HFFc6 (cell line): Measurements from ENCODE around the gene STYXL1. TPM values are rescaled to one million over a fixed set of nuclear protein-coding genes. Genes with fewer than 3 reads are reported as not detected.

Source experiments
- DNase-seq: peaks from one replicate; pipeline ENCODE4 v3.0.0-alpha.2; 2018
- H3K27ac Mint-ChIP-seq: 2 replicates; pipeline ENCODE4 v1.8.0; 2020; ENCODE audit warnings: mild to moderate bottlenecking, mixed read lengths
- H3K27me3 Mint-ChIP-seq: 2 replicates; pipeline ENCODE4 v1.8.0; 2021; ENCODE audit warnings: mild to moderate bottlenecking, moderate library complexity, mixed read lengths; ENCODE audit not compliant: insufficient read depth
- H3K36me3 Mint-ChIP-seq: 2 replicates; pipeline ENCODE4 v1.8.0; 2021; ENCODE audit warnings: low read depth, mixed read lengths
- H3K4me1 Mint-ChIP-seq: 2 replicates; pipeline ENCODE4 v1.8.0; 2020; ENCODE audit warnings: low read depth, mixed read lengths
- H3K4me3 Mint-ChIP-seq: 2 replicates; pipeline ENCODE4 v1.8.0; 2020; ENCODE audit warnings: mild to moderate bottlenecking, moderate library complexity, mixed read lengths
- H3K9me3 Mint-ChIP-seq: 2 replicates; pipeline ENCODE4 v1.8.0; 2020; ENCODE audit warnings: mild to moderate bottlenecking, mixed read lengths
- total RNA-seq, 6 experiments: library from RNA; stranded (reverse); fragmentation: NEBNext Ultra II Directional; extraction: Animal tissue kit (Norgen Biotek cat#: 25700); gene quantifications; 2 replicates in 1 of 6; 3 replicates in 5 of 6; pipeline ENCODE4 v1.2.3, GENCODE V29; 2021
- TF ChIP-seq, protein P1 (sequence below): fragments of 200-600 bp; sonication (generic); IDR thresholded peaks from 2 replicates; pipeline ENCODE4 v1.5.0; 2021; ENCODE audit warnings: antibody characterized with exemption, mild to moderate bottlenecking

STYXL1 gene
- total RNA-seq, 6 experiments from 2014 or later: 29.6 to 38.3 (median 32.0) TPM

DNA sequence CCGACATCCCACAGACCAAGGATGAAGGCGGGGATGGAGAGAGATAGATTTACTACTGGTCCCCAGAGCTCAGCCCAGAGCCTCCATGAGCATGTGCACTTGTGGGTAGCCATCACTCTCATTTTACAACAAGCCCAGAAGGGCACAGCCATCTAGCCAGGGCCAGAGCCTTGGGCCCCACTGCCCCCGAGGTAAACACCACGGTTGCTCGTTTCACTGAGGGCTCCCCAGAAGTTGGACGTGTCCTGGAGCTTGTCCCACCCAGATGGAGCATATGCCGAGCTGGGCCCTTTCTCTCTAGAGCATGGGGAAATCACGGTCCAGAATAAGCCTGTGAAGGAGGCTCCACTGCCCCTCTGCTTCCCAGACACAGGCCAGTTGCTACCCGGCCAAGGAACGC is 44.4 kb downstream of the STYXL1 start:
- peaks cover 16% of the 10 kb centered on the region for H3K36me3 Mint-ChIP-seq
- H3K4me3 Mint-ChIP-seq: no peak overlapping the region
- H3K4me1 Mint-ChIP-seq: peaks cover 3% of the 10 kb centered on the region; the same call in 1 of the 2 replicates
- H3K27ac Mint-ChIP-seq: no peak overlapping the region
- TF ChIP-seq, protein P1, sequence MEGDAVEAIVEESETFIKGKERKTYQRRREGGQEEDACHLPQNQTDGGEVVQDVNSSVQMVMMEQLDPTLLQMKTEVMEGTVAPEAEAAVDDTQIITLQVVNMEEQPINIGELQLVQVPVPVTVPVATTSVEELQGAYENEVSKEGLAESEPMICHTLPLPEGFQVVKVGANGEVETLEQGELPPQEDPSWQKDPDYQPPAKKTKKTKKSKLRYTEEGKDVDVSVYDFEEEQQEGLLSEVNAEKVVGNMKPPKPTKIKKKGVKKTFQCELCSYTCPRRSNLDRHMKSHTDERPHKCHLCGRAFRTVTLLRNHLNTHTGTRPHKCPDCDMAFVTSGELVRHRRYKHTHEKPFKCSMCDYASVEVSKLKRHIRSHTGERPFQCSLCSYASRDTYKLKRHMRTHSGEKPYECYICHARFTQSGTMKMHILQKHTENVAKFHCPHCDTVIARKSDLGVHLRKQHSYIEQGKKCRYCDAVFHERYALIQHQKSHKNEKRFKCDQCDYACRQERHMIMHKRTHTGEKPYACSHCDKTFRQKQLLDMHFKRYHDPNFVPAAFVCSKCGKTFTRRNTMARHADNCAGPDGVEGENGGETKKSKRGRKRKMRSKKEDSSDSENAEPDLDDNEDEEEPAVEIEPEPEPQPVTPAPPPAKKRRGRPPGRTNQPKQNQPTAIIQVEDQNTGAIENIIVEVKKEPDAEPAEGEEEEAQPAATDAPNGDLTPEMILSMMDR: no peak
- DNase-seq: no peak
- H3K9me3 Mint-ChIP-seq: no peaks in the 10 kb centered on the region
- no peaks in the 10 kb centered on the region for H3K27me3 Mint-ChIP-seq

DNA sequence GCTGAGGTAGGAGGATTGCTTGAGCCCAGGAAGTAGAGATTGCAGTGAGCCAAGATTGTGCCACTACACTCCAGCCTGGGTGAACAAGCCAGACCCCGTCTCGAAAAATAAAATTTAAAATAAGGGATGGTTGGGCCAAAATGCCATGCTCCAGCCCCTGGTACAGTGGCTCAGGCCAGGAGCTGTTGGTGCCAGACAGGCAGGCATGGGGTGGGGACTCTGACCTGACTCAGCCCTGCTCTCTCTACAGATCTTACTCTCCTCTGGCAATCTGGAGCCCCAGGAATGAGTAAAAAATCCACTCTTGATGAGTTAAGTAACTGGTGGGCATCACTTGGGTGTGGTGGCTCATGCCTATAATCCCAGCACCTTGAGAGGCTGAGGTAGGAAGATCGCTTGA is 45.0 kb downstream of the STYXL1 start:
- no peaks in the 10 kb centered on the region for H3K27me3 Mint-ChIP-seq
- DNase-seq: no peak
- no peaks in the 10 kb centered on the region for H3K9me3 Mint-ChIP-seq
- no peak overlapping the region for H3K4me3 Mint-ChIP-seq
- TF ChIP-seq, protein P1: no peak
- no peaks in the 10 kb centered on the region for H3K4me1 Mint-ChIP-seq
- peaks cover 17% of the 10 kb centered on the region for H3K36me3 Mint-ChIP-seq
- H3K27ac Mint-ChIP-seq: no peak overlapping the region

DNA sequence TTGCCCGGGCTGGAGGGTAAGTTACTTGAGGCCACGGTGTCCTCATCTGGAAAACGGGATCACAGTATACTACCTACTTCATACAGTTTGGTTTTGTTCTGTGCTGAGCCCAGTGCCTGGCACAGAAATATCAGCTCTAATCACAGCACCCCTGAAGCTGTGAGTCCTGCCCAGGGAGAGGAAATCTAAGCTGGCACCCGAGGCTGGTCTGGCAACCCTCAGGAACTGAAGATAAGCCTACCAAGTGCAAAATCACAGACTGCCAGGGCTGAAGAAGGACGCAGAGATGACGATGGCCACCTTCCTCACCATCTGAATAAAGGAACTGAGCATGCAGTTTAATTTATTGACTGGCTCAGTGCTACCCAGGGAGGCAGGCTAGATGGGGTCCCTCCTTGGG is 45.7 kb downstream of the STYXL1 start:
- DNase-seq: no peak
- Mint-ChIP-seq H3K36me3 (peaks cover 17% of the 10 kb centered on the region), H3K4me3 (no peak overlapping the region), H3K27ac (no peak overlapping the region), H3K4me1 (no peaks in the 10 kb centered on the region), H3K9me3 (no peaks in the 10 kb centered on the region), H3K27me3 (no peaks in the 10 kb centered on the region)
- TF ChIP-seq, protein P1: no peak

DNA sequence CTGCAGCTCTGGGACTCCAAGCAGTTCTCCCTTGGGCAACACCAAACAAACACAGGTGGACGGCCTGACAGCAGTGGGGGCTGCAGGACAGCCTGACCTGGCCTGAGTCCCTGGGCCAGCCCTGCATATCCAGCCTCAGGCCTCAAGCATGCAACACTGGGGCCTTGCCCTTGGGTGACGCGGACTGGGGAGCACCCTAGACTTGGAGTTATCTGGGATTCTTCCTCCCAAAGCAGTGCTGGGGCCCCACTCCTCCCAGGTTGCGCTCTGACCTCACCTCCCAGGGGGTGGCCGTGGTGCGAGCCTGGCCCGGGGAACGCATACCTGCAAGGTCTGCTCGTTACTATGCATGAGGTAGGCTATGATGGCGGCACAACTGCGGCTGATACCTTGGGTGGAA is 47.2 kb downstream of the STYXL1 start:
- no peak overlapping the region for H3K27ac Mint-ChIP-seq
- H3K4me1 Mint-ChIP-seq: no peaks in the 10 kb centered on the region
- no peak for DNase-seq
- no peaks in the 10 kb centered on the region for H3K9me3 Mint-ChIP-seq
- no peaks in the 10 kb centered on the region for H3K27me3 Mint-ChIP-seq
- no peak overlapping the region for H3K4me3 Mint-ChIP-seq
- TF ChIP-seq, protein P1: no peak
- H3K36me3 Mint-ChIP-seq: peaks cover 32% of the 10 kb centered on the region

DNA sequence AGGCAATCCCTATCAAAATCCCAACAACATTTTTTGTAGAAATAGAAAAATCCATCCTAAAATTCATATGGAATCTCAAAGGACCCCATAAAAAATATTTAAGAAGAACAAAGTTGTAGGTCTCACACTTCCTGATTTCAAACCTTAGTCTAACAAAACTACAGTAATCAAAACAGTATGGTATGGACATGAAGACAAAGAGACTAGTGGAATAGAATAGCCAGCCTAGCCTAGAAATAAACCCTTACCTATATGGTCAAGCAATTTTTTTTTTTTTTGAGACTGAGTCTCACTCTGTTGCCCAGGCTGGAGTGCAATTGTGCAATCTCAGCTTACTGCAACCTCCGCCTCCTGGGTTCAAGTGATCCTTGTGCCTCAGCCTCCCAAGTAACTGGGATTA is 49.8 kb downstream of the STYXL1 start:
- peaks cover 27% of the 10 kb centered on the region for H3K36me3 Mint-ChIP-seq
- no peak overlapping the region for H3K4me3 Mint-ChIP-seq
- DNase-seq: no peak
- no peaks in the 10 kb centered on the region for H3K9me3 Mint-ChIP-seq
- H3K27me3 Mint-ChIP-seq: no peaks in the 10 kb centered on the region; the same call in 1 of the 2 replicates
- TF ChIP-seq, protein P1: no peak
- no peak overlapping the region for H3K27ac Mint-ChIP-seq
- peaks cover 12% of the 10 kb centered on the region for H3K4me1 Mint-ChIP-seq

DNA sequence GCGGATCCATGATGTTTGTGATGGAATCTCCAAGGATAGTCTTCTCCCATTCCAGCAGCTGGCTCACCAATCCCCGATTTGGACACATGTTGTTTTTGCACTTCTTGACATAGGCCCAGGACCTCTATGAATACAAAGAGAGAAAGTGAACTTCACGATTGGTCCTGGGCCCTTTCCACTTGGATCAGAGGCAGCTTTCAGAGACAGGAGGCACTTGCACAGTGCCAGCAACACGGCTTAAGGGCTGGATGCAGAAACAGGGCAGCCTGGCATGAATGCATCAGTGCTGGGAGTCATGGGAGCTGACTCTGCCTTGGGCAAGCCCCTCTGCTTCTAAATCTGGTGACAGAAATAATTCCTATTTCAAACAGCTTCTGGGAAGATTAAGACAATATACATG is 51.3 kb downstream of the STYXL1 start:
- no peak for DNase-seq
- Mint-ChIP-seq H3K27ac (no peak overlapping the region), H3K27me3 (no peaks in the 10 kb centered on the region; the same call in 1 of the 2 replicates), H3K9me3 (no peaks in the 10 kb centered on the region), H3K4me3 (no peak overlapping the region), H3K4me1 (peaks cover 14% of the 10 kb centered on the region), H3K36me3 (peaks cover 24% of the 10 kb centered on the region)
- TF ChIP-seq, protein P1: no peak
